ENCODE results near the gene SORCS2.

The SORCS2 gene

DNA sequence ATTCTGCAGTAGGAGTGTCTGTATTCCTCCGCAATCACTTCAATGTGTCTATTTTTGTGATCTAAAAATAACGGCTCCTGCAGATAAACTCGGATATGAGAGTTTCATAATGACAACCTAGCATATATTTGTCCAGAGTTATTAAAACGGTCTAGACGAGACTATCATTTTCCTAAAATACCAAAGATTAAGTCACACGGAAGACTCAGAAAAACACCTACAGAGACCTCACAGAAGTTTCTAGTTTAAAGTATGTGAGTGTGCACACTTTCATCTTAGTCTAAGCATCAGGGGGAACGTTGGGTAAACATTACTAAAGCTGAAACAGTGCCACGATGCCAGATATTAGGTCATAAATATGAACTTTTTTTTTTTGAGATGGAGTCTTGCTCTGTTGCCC, 590.4 kb downstream of the SORCS2 start:
- POLR2A ChIA-PET (ENCODE audit: low non-redundant PET): no interaction called here
- no peak overlapping the region for H3K27ac ChIP-seq
- TF ChIP-seq, protein P1, sequence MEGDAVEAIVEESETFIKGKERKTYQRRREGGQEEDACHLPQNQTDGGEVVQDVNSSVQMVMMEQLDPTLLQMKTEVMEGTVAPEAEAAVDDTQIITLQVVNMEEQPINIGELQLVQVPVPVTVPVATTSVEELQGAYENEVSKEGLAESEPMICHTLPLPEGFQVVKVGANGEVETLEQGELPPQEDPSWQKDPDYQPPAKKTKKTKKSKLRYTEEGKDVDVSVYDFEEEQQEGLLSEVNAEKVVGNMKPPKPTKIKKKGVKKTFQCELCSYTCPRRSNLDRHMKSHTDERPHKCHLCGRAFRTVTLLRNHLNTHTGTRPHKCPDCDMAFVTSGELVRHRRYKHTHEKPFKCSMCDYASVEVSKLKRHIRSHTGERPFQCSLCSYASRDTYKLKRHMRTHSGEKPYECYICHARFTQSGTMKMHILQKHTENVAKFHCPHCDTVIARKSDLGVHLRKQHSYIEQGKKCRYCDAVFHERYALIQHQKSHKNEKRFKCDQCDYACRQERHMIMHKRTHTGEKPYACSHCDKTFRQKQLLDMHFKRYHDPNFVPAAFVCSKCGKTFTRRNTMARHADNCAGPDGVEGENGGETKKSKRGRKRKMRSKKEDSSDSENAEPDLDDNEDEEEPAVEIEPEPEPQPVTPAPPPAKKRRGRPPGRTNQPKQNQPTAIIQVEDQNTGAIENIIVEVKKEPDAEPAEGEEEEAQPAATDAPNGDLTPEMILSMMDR (conservative IDR thresholded peaks at IDR 0.05; ENCODE audit: low read depth): no peak
- CTCF ChIA-PET: no interaction called here
- no peak for DNase-seq (ENCODE audit: low spot score)

DNA sequence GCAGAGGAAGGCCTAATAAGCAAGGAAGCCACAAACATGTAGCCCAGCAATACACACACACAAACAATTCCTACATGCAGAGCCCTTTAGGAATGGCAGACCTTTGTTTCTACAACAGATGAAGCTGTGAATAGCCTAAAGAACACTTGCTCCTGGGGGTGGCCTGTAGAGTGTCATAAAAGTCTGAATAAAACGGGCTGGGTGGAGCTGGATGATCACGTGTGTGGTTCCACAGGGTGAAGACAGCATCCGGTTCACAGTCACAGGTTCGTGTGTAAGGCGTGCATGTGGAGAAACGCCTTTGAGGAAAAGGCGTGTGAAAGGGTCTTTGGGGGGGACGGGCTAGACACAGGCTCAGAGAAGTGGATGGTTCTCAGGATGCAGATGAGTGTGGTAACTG, 591.2 kb downstream of the SORCS2 start:
- TF ChIP-seq, protein P1 (conservative IDR thresholded peaks at IDR 0.05; ENCODE audit: low read depth): no peak
- no peak overlapping the region for H3K27ac ChIP-seq
- CTCF ChIA-PET: no interaction called here
- POLR2A ChIA-PET (ENCODE audit: low non-redundant PET): no interaction called here
- no peak for DNase-seq (ENCODE audit: low spot score)

DNA sequence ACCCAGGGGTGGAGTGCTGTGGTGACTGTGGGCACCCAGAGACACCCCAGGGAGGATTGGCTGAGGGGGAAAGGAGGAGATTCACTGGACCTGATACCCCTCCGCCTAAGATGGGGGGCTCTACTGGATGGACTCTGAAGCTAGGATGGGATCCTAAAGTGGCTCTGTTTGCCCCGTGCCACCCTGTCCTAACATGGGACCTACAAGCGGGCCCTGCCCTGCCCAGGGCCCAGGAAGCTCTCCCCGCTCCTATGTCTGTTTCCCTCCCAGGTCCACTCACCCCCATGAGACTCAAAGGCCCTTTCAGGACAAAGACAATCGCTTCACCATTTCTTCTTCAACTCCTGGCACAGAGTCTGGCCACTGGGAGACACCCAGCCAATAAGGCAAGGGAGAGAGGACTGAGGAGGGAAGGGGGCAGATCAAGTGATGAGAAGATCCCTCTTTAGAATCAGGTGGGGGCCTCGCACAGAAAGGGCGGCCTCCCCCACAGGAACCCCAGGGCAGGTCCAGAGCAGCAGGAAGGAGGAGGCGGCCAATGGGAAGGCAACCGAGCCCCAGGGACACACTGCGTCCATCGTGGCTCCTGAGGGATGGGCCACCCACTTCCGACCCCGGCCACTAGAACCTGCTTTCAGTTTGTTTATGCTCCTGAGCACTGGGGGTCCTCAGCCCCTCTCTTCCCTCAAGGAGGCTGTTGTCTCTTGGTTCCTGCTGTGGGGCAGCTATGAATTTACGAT, 592.0 kb downstream of the SORCS2 start:
- no peak overlapping the region for H3K27ac ChIP-seq
- TF ChIP-seq, protein P1 (conservative IDR thresholded peaks at IDR 0.05; ENCODE audit: low read depth): no peak
- ChIA-PET POLR2A (ENCODE audit: low non-redundant PET) (no interaction called here), CTCF (no interaction called here)
- DNase-seq (ENCODE audit: low spot score): no peak

DNA sequence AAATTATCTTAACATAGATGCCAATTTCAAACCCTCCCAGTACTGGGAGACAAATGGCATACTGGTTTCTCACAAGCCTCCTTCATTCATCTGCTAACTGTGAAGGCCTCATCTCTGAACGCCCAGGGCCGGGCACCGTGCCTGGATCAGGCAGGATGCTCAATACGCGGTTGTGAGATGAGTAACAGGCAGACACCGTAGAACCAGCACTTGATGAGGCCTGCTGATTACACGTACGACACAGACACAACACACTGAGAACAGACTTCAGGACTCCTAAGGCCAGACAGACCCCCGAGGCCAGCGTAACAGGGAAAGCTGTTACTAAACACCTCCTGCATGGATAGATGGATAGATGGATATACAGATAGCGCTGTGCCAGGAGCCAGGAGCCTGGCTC, 592.7 kb downstream of the SORCS2 start:
- H3K27ac ChIP-seq: no peak overlapping the region
- ChIA-PET CTCF (no interaction called here), POLR2A (ENCODE audit: low non-redundant PET) (no interaction called here)
- DNase-seq (ENCODE audit: low spot score): no peak
- TF ChIP-seq, protein P1 (conservative IDR thresholded peaks at IDR 0.05; ENCODE audit: low read depth): no peak

DNA sequence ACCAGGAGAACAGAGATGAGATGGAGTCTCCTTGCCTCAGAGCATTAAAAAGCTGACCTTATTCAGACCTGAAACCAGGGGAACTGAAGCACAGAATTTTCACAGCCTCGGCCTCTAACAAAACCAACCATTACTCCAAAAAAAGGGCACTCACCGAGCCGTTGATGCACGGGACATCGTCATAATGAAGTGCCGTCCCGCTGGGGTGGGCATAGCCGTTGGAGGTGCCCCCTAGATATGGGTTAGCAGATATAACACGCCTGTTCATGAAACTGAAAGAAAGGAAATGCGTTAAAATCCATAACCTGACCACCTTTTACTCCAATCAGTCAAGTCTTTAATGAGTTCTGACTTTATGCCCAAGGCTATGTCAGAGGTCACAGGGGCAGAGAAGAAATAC, 593.7 kb downstream of the SORCS2 start:
- DNase-seq (ENCODE audit: low spot score): no peak
- CTCF ChIA-PET: interaction anchor here (0.6 kb wide), 1 partner anchor 30 kb away, joined by 3 read pairs; no protein-coding TSS in a partner anchor
- POLR2A ChIA-PET (ENCODE audit: low non-redundant PET): no interaction called here
- TF ChIP-seq, protein P1 (conservative IDR thresholded peaks at IDR 0.05; ENCODE audit: low read depth): no peak
- no peak overlapping the region for H3K27ac ChIP-seq

DNA sequence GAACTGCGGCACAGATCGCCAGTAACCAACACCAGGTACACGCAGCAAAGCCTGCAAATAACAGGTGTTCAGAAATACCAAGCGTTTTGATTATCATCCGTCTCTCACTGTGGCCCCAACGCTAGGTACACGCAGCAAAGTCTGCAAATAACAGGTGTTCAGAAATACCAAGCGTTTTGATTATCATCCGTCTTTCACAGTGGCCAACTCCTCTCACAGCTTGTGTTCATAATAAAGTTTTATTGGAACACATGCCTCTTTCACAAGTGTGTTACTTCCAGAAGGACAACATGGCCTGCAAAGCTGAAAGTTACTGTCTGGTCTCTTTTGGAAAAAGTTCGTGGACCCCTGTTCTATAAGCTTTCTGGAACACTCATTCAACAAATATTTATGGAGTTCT, 594.2 kb downstream of the SORCS2 start:
- POLR2A ChIA-PET (ENCODE audit: low non-redundant PET): no interaction called here
- TF ChIP-seq, protein P1 (conservative IDR thresholded peaks at IDR 0.05; ENCODE audit: low read depth): no peak
- H3K27ac ChIP-seq: no peak overlapping the region
- CTCF ChIA-PET: interaction anchor here (0.6 kb wide), 1 partner anchor 31 kb away, joined by 3 read pairs; no protein-coding TSS in a partner anchor
- DNase-seq (ENCODE audit: low spot score): no peak

All from RWPE1 (cell line).